Activated B cell treated with CpG ODN at 0.5 μM for 24 hours (primary cell): ENCODE measurements around the gene KHNYN. TPM values are rescaled to one million over a fixed set of nuclear protein-coding genes. Genes with fewer than 3 reads are reported as not detected.

ENCODE experiments used
- ATAC-seq: fragments of 200-7000 bp; cut with Tn5 transposase; one replicate; pipeline ENCODE4 v1.10.0; 2021; ENCODE audit warnings: low read depth, mild to moderate bottlenecking, moderate library complexity
- CTCF ChIA-PET: fragments of 350-600 bp; sonication (Branson Sonifier 250); formaldehyde crosslinking; loops from one replicate; lab custom pipeline; 2021; ENCODE audit warnings: antibody characterized with exemption; lab: Charles Lee
- POLR2A ChIA-PET: fragments of 350-600 bp; sonication (Branson Sonifier 250); formaldehyde crosslinking; loops from one replicate; lab custom pipeline; 2021; ENCODE audit warnings: antibody characterized with exemption; lab: Charles Lee
- DNase-seq: peaks from one replicate; pipeline ENCODE4 v3.0.0; 2022
- H3K27ac Mint-ChIP-seq: one replicate; pipeline ENCODE4 v1.8.0; 2020; ENCODE audit warnings: mixed read lengths
- H3K27me3 Mint-ChIP-seq: one replicate; pipeline ENCODE4 v1.8.0; 2021; ENCODE audit warnings: mixed read lengths
- H3K36me3 Mint-ChIP-seq: one replicate; pipeline ENCODE4 v1.8.0; 2021; ENCODE audit warnings: low read depth, mixed read lengths
- H3K4me1 Mint-ChIP-seq: one replicate; pipeline ENCODE4 v1.8.0; 2021; ENCODE audit warnings: mixed read lengths
- H3K4me3 Mint-ChIP-seq: one replicate; pipeline ENCODE4 v1.8.0; 2020; ENCODE audit warnings: mild to moderate bottlenecking, mixed read lengths
- H3K9me3 Mint-ChIP-seq: one replicate; pipeline ENCODE4 v1.8.0; 2020; ENCODE audit warnings: mixed read lengths
- CTCF ChIP-seq: fragments of 200-600 bp; IDR thresholded peaks from one replicate; pipeline ENCODE4 v1.8.0; 2022; ENCODE audit warnings: antibody characterized with exemption, mild to moderate bottlenecking
- intact Hi-C: fragments of 100-400 bp; cut with micrococcal nuclease; formaldehyde crosslinking; loops from one replicate; pipeline ENCODE4 v1.15.1; 2024
- total RNA-seq: library from RNA; stranded (reverse); gene quantifications from 2 replicates; pipeline ENCODE4 v1.2.3, GENCODE V29; 2022

The KHNYN gene
- total RNA-seq, 1 donor from 2014 or later: 130 TPM

GRCh38 chr14:24434676-24435075, 4.9 kb downstream of the KHNYN start:
- H3K4me3 Mint-ChIP-seq: no peak overlapping the region
- no peak for ATAC-seq
- DNase-seq: no peak
- no peaks in the 10 kb centered on the region for H3K27me3 Mint-ChIP-seq
- H3K36me3 Mint-ChIP-seq: peaks cover 85% of the 10 kb centered on the region
- intact Hi-C loops: loop anchor here (5.0 kb wide), 3 partner anchors 37 to 1132 kb away; partner anchors contain the start of genes NYNRIN, PPP1R3E and TM9SF1
- ChIA-PET CTCF (interaction anchor here (0.5 to 9.3 kb wide), 3 partner anchors 19 to 104 kb away, joined by 3 to 353 read pairs (median 44); partner anchors contain the start of gene ADCY4), POLR2A (interaction anchor here (0.6 to 4.2 kb wide), 3 partner anchors 102 to 298 kb away, joined by 3 to 44 read pairs (median 5); partner anchors contain the start of gene PSME1)
- peaks cover 69% of the 10 kb centered on the region for H3K4me1 Mint-ChIP-seq
- no peak for TF ChIP-seq CTCF
- H3K9me3 Mint-ChIP-seq: no peaks in the 10 kb centered on the region
- H3K27ac Mint-ChIP-seq: no peak overlapping the region

DNA sequence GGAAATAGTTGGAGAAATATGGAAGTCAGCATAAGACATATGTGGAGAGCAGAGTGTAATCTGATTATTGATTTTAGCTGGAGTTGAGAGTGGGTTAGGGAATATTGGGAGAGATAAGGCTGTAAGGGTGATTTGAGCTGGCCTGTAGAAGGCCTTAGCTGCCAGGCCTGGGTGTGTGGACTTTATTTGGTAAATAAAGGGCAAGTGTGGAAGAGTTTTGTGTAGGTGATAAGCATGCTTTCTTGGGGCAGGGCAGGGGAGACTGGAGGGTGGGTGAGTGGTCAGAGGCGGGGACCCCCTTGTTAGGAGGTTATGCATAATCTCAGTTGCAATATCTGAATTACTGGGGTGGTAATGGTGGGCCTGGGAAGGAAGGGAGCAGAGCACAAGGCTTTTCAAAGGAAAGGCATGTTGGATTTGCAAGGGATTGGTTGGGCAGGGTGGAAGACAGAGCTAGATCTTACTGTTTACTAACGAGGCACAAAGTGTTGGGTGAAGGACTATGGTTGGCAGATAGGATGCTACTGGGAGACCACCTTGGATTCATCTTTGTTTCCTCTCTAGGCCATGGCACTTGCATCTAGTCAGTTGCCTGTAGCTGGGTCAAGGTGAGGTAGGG, 5.5 kb downstream of the KHNYN start:
- intact Hi-C loops: no loop called here

DNA sequence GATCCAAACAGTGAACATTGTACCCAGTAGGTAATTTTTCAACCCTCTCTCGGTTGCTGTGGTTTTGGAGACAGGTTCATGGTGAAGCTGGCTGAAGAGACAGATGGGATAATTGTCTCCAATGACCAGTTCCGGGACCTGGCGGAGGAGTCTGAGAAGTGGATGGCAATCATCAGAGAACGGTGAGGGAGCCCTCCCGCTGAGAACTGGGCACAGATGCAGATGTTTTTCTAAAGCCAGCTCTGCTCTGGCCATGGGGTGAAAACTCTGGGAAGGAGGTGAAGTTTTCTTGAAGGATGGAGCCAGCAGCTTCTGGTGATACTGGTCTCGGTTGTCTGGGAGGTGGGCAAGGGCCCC, 6.2 kb downstream of the KHNYN start:
- no peaks in the 10 kb centered on the region for H3K27me3 Mint-ChIP-seq
- peaks cover 72% of the 10 kb centered on the region for H3K4me1 Mint-ChIP-seq
- TF ChIP-seq CTCF: no peak
- intact Hi-C loops: loop anchor here (1.0 kb wide), 3 partner anchors 71 to 193 kb away; no protein-coding TSS in a partner anchor
- ATAC-seq (no peak), DNase-seq (no peak)
- ChIA-PET CTCF (interaction anchor here (0.7 to 9.3 kb wide), 9 partner anchors 12 to 330 kb away, joined by 3 to 353 read pairs (median 4); partner anchors contain the start of genes ADCY4, CHMP4A and MDP1), POLR2A (interaction anchor here (0.6 to 4.2 kb wide), 10 partner anchors 68 to 898 kb away, joined by 3 to 44 read pairs (median 4); partner anchors contain the start of genes MDP1, NFATC4, RIPK3 and TINF2)
- H3K4me3 Mint-ChIP-seq: no peak overlapping the region
- H3K9me3 Mint-ChIP-seq: no peaks in the 10 kb centered on the region
- H3K27ac Mint-ChIP-seq: peak overlapping the region; percentile 41
- H3K36me3 Mint-ChIP-seq: peaks cover 90% of the 10 kb centered on the region

More for the DNA sequence above, 5.5 kb downstream of the KHNYN start:
- ATAC-seq: no peak
- H3K4me1 Mint-ChIP-seq: peaks cover 70% of the 10 kb centered on the region
- no peaks in the 10 kb centered on the region for H3K27me3 Mint-ChIP-seq
- DNase-seq: no peak
- no peaks in the 10 kb centered on the region for H3K9me3 Mint-ChIP-seq
- H3K36me3 Mint-ChIP-seq: peaks cover 87% of the 10 kb centered on the region
- POLR2A ChIA-PET: interaction anchor here (0.6 to 4.2 kb wide), 9 partner anchors 69 to 897 kb away, joined by 3 to 44 read pairs (median 5); partner anchors contain the start of genes MDP1, PSME1, RIPK3 and TINF2
- CTCF ChIA-PET: interaction anchor here (0.5 to 9.3 kb wide), 4 partner anchors 19 to 222 kb away, joined by 3 to 353 read pairs (median 24); partner anchors contain the start of genes ADCY4 and CHMP4A
- H3K4me3 Mint-ChIP-seq: no peak overlapping the region
- no peak for TF ChIP-seq CTCF
- H3K27ac Mint-ChIP-seq: peak overlapping the region; percentile 41

DNA sequence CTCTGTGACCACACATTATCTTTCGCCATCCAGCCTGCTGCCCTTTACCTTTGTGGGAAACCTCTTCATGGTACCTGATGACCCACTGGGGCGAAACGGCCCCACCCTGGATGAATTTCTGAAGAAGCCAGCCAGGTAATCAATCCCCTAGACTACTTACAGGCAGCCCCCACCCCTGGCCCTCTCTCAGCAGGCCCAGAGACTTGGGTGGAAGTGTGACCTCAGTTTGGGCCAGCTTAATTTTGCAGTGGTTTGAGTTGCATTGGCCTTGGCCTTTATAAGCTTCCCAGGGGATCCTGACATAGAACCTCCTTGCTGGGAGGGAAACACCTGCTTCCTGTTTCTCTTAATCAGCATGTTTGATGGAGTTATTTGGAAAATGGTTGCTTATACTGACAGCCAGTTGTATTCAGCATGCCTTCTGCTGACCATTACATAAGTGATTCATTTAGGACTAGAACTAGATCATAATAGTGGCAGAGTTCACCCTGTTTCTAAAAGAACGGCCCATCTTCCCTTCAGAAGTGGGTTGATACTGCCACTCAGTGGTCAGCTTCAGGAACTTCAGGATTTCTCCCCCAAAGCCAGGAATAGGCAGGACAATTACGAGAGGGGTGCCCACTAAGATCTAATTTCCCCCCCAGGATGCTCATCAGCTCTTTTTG, 6.7 kb downstream of the KHNYN start:
- H3K9me3 Mint-ChIP-seq: no peaks in the 10 kb centered on the region
- H3K27me3 Mint-ChIP-seq: no peaks in the 10 kb centered on the region
- DNase-seq (no peak), ATAC-seq (peak; percentile 65)
- ChIA-PET CTCF (interaction anchor here (0.7 to 9.3 kb wide), 12 partner anchors 9 to 331 kb away, joined by 3 to 353 read pairs (median 4); partner anchors contain the start of genes ADCY4, CHMP4A, CIDEB and MDP1), POLR2A (interaction anchor here (0.6 to 4.2 kb wide), 13 partner anchors 68 to 898 kb away, joined by 3 to 44 read pairs (median 5); partner anchors contain the start of genes ADCY4, LTB4R, MDP1 and NFATC4)
- intact Hi-C loops: loop anchor here (1.0 kb wide), 3 partner anchors 71 to 193 kb away; no protein-coding TSS in a partner anchor
- peaks cover 72% of the 10 kb centered on the region for H3K4me1 Mint-ChIP-seq
- H3K4me3 Mint-ChIP-seq: peak overlapping the region; percentile 6
- TF ChIP-seq CTCF: no peak
- H3K27ac Mint-ChIP-seq: peak overlapping the region; percentile 68
- peaks cover 89% of the 10 kb centered on the region for H3K36me3 Mint-ChIP-seq
